ENCODE data around the gene TCHHL1. TPM values are rescaled to one million over a fixed set of nuclear protein-coding genes. Genes with fewer than 3 reads are reported as not detected.
A peak's percentile ranks its signal among the peaks of the same experiment; 100 is the strongest.

Gene TCHHL1
- total and polyA plus RNA-seq, 9 of the 15 experiments (the other 6 are each of a cell fraction or from before 2014, with no cell fraction given), result not detected

GRCh38 chr1:152071123-152071522 is 17.7 kb downstream of the TCHHL1 start (continued):
- TF ChIP-seq AFF1 (IDR thresholded peaks at IDR 0.05; ENCODE audit: low read depth in 1 of 2, partially characterized antibody in 2 of 2) (no peak), HDAC8 (tag; IDR thresholded peaks at IDR 0.05) (no peak), ZNF609 (CRISPR knock-in tag; IDR thresholded peaks at IDR 0.05; ENCODE audit: borderline replicate concordance) (no peak), HCFC1 (IDR thresholded peaks at IDR 0.05; ENCODE audit: low read depth, low read length) (no peak), RCOR1 (IDR thresholded peaks at IDR 0.05; ENCODE audit: borderline replicate concordance in 1 of 2, low read depth in 2 of 2, low read length in 2 of 2) (peak in 1 of 2 experiments; percentile 77; a peak in 2 of 4 replicates), PHF21A (IDR thresholded peaks at IDR 0.05; ENCODE audit: borderline replicate concordance, low read depth) (no peak), ZNF507 (tag; conservative IDR thresholded peaks at IDR 0.05) (no peak), ZNF766 (CRISPR knock-in tag; conservative IDR thresholded peaks at IDR 0.05) (peak; percentile 35; the same call in 1 of the 2 replicates), NR3C1 (CRISPR knock-in tag; IDR thresholded peaks at IDR 0.05) (no peak), LEF1 (IDR thresholded peaks at IDR 0.05) (no peak), CBX3 (IDR thresholded peaks at IDR 0.05; ENCODE audit: borderline replicate concordance in 1 of 2, low read length in 2 of 2) (peak in 1 of 2 experiments; percentile 55; a peak in 1 of 3 replicates), STAG1 (CRISPR knock-in tag; IDR thresholded peaks at IDR 0.05; ENCODE audit: borderline replicate concordance) (no peak), ZNF12 (CRISPR knock-in tag; IDR thresholded peaks at IDR 0.05) (no peak), ID3 (CRISPR knock-in tag; IDR thresholded peaks at IDR 0.05) (no peak), ID3 (tag; IDR thresholded peaks at IDR 0.05) (no peak)
- TF ChIP-seq, protein P1, sequence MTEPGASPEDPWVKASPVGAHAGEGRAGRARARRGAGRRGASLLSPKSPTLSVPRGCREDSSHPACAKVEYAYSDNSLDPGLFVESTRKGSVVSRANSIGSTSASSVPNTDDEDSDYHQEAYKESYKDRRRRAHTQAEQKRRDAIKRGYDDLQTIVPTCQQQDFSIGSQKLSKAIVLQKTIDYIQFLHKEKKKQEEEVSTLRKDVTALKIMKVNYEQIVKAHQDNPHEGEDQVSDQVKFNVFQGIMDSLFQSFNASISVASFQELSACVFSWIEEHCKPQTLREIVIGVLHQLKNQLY (CRISPR knock-in tag; conservative IDR thresholded peaks at IDR 0.05), result no peak
